Tibial nerve (tissue), 3 donors: Measurements from ENCODE around the gene ATP11A.

Experiments
- CTCF ChIP-seq, 5 experiments: fragments of 200-600 bp in 3 of 5; fragments of 450-650 bp in 2 of 5; sonication (generic) in 3 of 5; IDR thresholded peaks; one replicate each; pipeline ENCODE4 v1.5.1; 2016 to 2019; ENCODE audit warnings: antibody characterized with exemption in 5 of 5, mild to moderate bottlenecking in 3 of 5, moderate library complexity in 2 of 5
- POLR2A ChIP-seq, 2 donors: fragments of 450-650 bp; IDR thresholded peaks; one replicate each; pipeline ENCODE4 v1.6.1; 2017; ENCODE audit warnings: antibody characterized with exemption in 2 of 2, mild to moderate bottlenecking in 2 of 2, moderate library complexity in 2 of 2

- TF ChIP-seq POLR2A (IDR thresholded peaks at IDR 0.05) = no peak
- TF ChIP-seq CTCF (IDR thresholded peaks at IDR 0.05) = no peak
Observed at GRCh38 chr13:112835796-112836195, 146.0 kb downstream of the ATP11A start.
